HFFc6 (cell line): Measurements from ENCODE around the gene HECW1. TPM values are rescaled to one million over a fixed set of nuclear protein-coding genes. Genes with fewer than 3 reads are reported as not detected.

Source experiments
- DNase-seq: peaks from one replicate; pipeline ENCODE4 v3.0.0-alpha.2; 2018
- H3K27ac Mint-ChIP-seq: 2 replicates; pipeline ENCODE4 v1.8.0; 2020; ENCODE audit warnings: mild to moderate bottlenecking, mixed read lengths
- H3K27me3 Mint-ChIP-seq: 2 replicates; pipeline ENCODE4 v1.8.0; 2021; ENCODE audit warnings: mild to moderate bottlenecking, moderate library complexity, mixed read lengths; ENCODE audit not compliant: insufficient read depth
- H3K36me3 Mint-ChIP-seq: 2 replicates; pipeline ENCODE4 v1.8.0; 2021; ENCODE audit warnings: low read depth, mixed read lengths
- H3K4me1 Mint-ChIP-seq: 2 replicates; pipeline ENCODE4 v1.8.0; 2020; ENCODE audit warnings: low read depth, mixed read lengths
- H3K4me3 Mint-ChIP-seq: 2 replicates; pipeline ENCODE4 v1.8.0; 2020; ENCODE audit warnings: mild to moderate bottlenecking, moderate library complexity, mixed read lengths
- H3K9me3 Mint-ChIP-seq: 2 replicates; pipeline ENCODE4 v1.8.0; 2020; ENCODE audit warnings: mild to moderate bottlenecking, mixed read lengths
- total RNA-seq, 6 experiments: library from RNA; stranded (reverse); fragmentation: NEBNext Ultra II Directional; extraction: Animal tissue kit (Norgen Biotek cat#: 25700); gene quantifications; 2 replicates in 1 of 6; 3 replicates in 5 of 6; pipeline ENCODE4 v1.2.3, GENCODE V29; 2021
- TF ChIP-seq, protein P1 (sequence below): fragments of 200-600 bp; sonication (generic); IDR thresholded peaks from 2 replicates; pipeline ENCODE4 v1.5.0; 2021; ENCODE audit warnings: antibody characterized with exemption, mild to moderate bottlenecking

HECW1 gene
- total RNA-seq, 6 experiments from 2014 or later, result 3.4 to 6.5 (median 5.3) TPM

DNA sequence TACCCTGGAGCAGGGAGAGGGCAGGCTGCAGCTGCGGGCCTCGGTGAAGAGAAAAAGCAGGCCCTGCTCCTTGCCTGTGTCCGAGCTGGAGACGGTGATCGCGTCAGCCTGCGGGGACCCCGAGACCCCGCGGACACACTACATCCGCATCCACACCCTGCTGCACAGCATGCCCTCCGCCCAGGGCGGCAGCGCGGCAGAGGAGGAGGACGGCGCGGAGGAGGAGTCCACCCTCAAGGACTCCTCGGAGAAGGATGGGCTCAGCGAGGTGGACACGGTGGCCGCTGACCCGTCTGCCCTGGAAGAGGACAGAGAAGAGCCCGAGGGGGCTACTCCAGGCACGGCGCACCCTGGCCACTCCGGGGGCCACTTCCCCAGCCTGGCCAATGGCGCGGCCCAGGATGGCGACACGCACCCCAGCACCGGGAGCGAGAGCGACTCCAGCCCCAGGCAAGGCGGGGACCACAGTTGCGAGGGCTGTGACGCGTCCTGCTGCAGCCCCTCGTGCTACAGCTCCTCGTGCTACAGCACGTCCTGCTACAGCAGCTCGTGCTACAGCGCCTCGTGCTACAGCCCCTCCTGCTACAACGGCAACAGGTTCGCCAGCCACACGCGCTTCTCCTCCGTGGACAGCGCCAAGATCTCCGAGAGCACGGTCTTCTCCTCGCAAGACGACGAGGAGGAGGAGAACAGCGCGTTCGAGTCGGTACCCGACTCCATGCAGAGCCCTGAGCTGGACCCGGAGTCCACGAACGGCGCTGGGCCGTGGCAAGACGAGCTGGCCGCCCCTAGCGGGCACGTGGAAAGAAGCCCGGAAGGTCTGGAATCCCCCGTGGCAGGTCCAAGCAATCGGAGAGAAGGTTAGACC is 332.5 kb downstream of the HECW1 start:
- no peak overlapping the region for H3K27ac Mint-ChIP-seq
- H3K9me3 Mint-ChIP-seq, result no peaks in the 10 kb centered on the region

DNA sequence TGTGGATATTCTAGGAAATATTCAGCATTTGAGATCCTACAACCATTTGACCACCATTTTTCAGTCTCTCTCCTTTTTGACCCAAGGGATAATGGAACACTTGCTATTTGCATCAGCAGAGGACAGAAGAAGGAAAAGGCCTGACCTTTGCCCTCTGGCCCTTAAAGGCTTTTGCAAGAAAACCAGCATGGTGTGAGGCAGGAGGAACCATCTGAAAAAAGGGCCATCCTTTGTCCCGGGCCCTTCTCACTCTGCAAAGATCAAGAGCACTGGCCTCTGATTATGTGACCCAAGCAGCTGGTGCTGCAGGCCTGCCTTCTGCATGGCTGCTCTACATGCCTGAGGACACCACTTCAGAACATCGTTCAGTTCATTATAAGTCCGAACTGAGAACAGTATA is 337.1 kb downstream of the HECW1 start:
- Mint-ChIP-seq H3K9me3 (no peaks in the 10 kb centered on the region), H3K27me3 (0 out of 2 replicates have a peak, but pooled peaks cover 3% of the 10 kb centered on the region), H3K4me3 (no peak overlapping the region), H3K27ac (no peak overlapping the region), H3K4me1 (peaks cover 2% of the 10 kb centered on the region), H3K36me3 (no peaks in the 10 kb centered on the region)
- TF ChIP-seq, protein P1, sequence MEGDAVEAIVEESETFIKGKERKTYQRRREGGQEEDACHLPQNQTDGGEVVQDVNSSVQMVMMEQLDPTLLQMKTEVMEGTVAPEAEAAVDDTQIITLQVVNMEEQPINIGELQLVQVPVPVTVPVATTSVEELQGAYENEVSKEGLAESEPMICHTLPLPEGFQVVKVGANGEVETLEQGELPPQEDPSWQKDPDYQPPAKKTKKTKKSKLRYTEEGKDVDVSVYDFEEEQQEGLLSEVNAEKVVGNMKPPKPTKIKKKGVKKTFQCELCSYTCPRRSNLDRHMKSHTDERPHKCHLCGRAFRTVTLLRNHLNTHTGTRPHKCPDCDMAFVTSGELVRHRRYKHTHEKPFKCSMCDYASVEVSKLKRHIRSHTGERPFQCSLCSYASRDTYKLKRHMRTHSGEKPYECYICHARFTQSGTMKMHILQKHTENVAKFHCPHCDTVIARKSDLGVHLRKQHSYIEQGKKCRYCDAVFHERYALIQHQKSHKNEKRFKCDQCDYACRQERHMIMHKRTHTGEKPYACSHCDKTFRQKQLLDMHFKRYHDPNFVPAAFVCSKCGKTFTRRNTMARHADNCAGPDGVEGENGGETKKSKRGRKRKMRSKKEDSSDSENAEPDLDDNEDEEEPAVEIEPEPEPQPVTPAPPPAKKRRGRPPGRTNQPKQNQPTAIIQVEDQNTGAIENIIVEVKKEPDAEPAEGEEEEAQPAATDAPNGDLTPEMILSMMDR, result no peak
- DNase-seq, result no peak

More for the DNA sequence above, 332.5 kb downstream of the HECW1 start:
- Mint-ChIP-seq H3K36me3 (no peaks in the 10 kb centered on the region), H3K4me3 (no peak overlapping the region), H3K4me1 (no peaks in the 10 kb centered on the region), H3K27me3 (no peaks in the 10 kb centered on the region)
- TF ChIP-seq, protein P1, result no peak
- no peak for DNase-seq

DNA sequence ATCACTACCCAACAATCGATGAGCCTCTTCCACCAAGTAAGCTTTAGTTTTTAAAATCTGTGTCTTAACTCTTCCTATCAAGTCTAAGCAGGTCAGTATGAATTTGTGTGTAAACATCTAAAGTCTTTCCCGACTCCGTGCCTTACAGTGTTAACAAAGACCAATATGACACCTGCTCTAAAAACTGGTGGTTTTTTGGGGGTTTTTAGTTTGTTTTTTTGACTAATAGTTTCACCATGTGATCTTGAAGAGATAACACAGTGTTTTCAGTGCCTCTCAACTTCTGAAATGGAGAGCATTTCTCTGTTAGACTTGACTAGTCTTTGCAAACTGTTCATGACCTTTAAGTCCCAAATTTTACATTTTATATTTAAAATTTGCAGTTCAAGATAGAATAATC is 338.4 kb downstream of the HECW1 start:
- Mint-ChIP-seq H3K27me3 (0 out of 2 replicates have a peak, but pooled peaks cover 3% of the 10 kb centered on the region), H3K36me3 (no peaks in the 10 kb centered on the region), H3K4me3 (no peak overlapping the region), H3K4me1 (peaks cover 10% of the 10 kb centered on the region), H3K27ac (no peak overlapping the region), H3K9me3 (no peaks in the 10 kb centered on the region)
- TF ChIP-seq, protein P1, result no peak
- no peak for DNase-seq

DNA sequence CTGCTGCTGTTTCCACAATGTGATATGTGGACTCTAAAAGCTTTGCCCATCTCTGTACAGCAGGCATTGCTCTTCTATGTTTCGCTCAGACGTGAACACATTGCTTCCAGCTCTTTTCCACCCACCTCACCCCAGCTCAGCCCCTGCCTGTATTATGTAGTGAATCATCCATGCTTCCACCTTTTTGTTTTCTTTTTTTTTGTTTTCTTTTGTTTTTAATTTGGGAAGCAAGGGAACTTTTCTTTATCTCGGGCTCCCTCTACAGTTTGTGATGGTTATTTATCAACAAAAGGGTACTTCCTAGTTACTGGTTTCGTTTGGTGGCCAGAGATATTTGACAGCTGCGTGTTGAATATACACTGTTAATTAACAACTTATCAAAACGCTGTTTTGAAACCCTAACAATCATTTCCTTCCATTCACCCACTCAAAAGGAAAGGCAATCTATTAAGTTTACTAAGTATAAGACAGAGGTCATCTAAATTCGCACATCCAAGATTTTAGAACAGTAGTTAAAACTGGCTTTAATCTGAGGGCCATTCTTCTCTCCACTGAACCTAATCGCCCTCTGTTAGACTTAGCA is 342.6 kb downstream of the HECW1 start:
- H3K4me3 Mint-ChIP-seq, result peak overlapping the region; percentile 68

DNA sequence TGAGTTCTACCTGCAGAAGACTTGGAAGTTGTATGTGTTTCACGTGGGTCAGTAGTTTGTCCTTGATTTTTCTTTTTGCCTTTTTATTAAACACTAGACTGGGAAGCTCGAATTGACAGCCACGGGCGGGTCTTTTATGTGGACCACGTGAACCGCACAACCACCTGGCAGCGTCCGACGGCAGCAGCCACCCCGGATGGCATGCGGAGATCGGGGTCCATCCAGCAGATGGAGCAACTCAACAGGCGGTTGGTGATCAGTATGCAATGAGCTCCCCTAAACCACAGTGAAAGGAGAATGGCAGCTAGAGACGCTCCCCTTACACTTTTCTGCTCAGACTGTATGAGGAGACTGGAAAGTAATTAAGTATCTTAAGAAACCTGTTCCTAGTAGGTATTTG is 343.8 kb downstream of the HECW1 start:
- H3K27ac Mint-ChIP-seq, result no peak overlapping the region
- no peaks in the 10 kb centered on the region for H3K36me3 Mint-ChIP-seq
- H3K9me3 Mint-ChIP-seq, result no peaks in the 10 kb centered on the region
- peaks cover 4% of the 10 kb centered on the region; the same call in 1 of the 2 replicates for H3K27me3 Mint-ChIP-seq
- DNase-seq, result no peak
- H3K4me3 Mint-ChIP-seq, result no peak overlapping the region
- TF ChIP-seq, protein P1, result no peak
- H3K4me1 Mint-ChIP-seq, result peaks cover 10% of the 10 kb centered on the region

More for the DNA sequence above, 342.6 kb downstream of the HECW1 start:
- TF ChIP-seq, protein P1, result peak; percentile 78
- Mint-ChIP-seq H3K9me3 (no peaks in the 10 kb centered on the region), H3K27me3 (peaks cover 4% of the 10 kb centered on the region; the same call in 1 of the 2 replicates), H3K36me3 (no peaks in the 10 kb centered on the region), H3K4me1 (peaks cover 10% of the 10 kb centered on the region), H3K27ac (0 out of 2 replicates have a peak overlapping the region, but pooled peaks have one; percentile 0)
- peak; percentile 49 for DNase-seq
